HUDEP-2 (cell line): Measurements from ENCODE around the gene UBAC2.

ENCODE experiments used
- DNase-seq, 76 experiments: peaks; one replicate each; lab custom pipeline; 2025; ENCODE audit not compliant: unreplicated experiment in 76 of 76; lab: John Stamatoyannopoulos, UW

UBAC2 gene

GRCh38 chr13:99421758-99422585 lies 221.3 kb downstream of the UBAC2 start:
- no peak for DNase-seq

- DNase-seq: no peak
These were observed 222.0 kb downstream of the UBAC2 start for GRCh38 chr13:99422586-99423220.

- no peak for DNase-seq
These were observed 225.1 kb downstream of the UBAC2 start for GRCh38 chr13:99425485-99426341.

GRCh38 chr13:99426426-99426825 lies 225.8 kb downstream of the UBAC2 start:
- no peak for DNase-seq

- DNase-seq: no peak
These were observed 229.0 kb downstream of the UBAC2 start for GRCh38 chr13:99429670-99430069.

GRCh38 chr13:99431927-99432608 lies 231.4 kb downstream of the UBAC2 start:
- no peak for DNase-seq

GRCh38 chr13:99432609-99433542 lies 232.2 kb downstream of the UBAC2 start:
- DNase-seq: peak in 2 of 76 experiments; percentile 6 to 23

GRCh38 chr13:99433543-99434075 lies 233.0 kb downstream of the UBAC2 start:
- no peak for DNase-seq

GRCh38 chr13:99434258-99434788 lies 233.7 kb downstream of the UBAC2 start:
- DNase-seq: peak in 2 of 76 experiments; percentile 12

GRCh38 chr13:99435116-99435515 lies 234.5 kb downstream of the UBAC2 start:
- no peak for DNase-seq

- no peak for DNase-seq
These were observed 235.3 kb downstream of the UBAC2 start for GRCh38 chr13:99435998-99436397.
